Esophagus muscularis mucosa (tissue), 4 donors: ENCODE data around the gene RAF1.
"Not testable (repeated sequence)": the region's sequence is repeated elsewhere in the genome, so short reads cannot be mapped to it uniquely, and the experiment has no call there.

Experiments
- CTCF ChIP-seq, 3 experiments: fragments of 200-600 bp in 2 of 3; fragments of 450-650 bp in 1 of 3; sonication (generic) in 2 of 3; IDR thresholded peaks; one replicate each; pipeline ENCODE4 v1.5.1; 2017 to 2019; ENCODE audit warnings: antibody characterized with exemption in 3 of 3, mild to moderate bottlenecking in 2 of 3, moderate library complexity in 1 of 3
- EP300 ChIP-seq: sonication (generic); formaldehyde crosslinking; IDR thresholded peaks from one replicate; pipeline ENCODE4 v1.6.1; 2017; ENCODE audit warnings: antibody characterized with exemption
- POLR2A ChIP-seq: fragments of 450-650 bp; IDR thresholded peaks from one replicate; pipeline ENCODE4 v1.6.1; 2017; ENCODE audit warnings: antibody characterized with exemption, moderate library complexity, mild to moderate bottlenecking, low read depth
- POLR2AphosphoS5 ChIP-seq, 2 donors: sonication (generic); formaldehyde crosslinking; IDR thresholded peaks; one replicate each; pipeline ENCODE4 v1.6.1; 2017; ENCODE audit warnings: antibody characterized with exemption in 2 of 2

GRCh38 chr3:12624964-12625363 lies 39.0 kb downstream of the RAF1 start:
- TF ChIP-seq CTCF (IDR thresholded peaks at IDR 0.05); POLR2A; POLR2AphosphoS5 (IDR thresholded peaks at IDR 0.05); EP300: not testable (repeated sequence)
